Measurements from ENCODE around the gene PRKAA1.

PRKAA1 gene
- 106 to 122 (median 109) reads per million in 4 donors for total RNA-seq

DNA sequence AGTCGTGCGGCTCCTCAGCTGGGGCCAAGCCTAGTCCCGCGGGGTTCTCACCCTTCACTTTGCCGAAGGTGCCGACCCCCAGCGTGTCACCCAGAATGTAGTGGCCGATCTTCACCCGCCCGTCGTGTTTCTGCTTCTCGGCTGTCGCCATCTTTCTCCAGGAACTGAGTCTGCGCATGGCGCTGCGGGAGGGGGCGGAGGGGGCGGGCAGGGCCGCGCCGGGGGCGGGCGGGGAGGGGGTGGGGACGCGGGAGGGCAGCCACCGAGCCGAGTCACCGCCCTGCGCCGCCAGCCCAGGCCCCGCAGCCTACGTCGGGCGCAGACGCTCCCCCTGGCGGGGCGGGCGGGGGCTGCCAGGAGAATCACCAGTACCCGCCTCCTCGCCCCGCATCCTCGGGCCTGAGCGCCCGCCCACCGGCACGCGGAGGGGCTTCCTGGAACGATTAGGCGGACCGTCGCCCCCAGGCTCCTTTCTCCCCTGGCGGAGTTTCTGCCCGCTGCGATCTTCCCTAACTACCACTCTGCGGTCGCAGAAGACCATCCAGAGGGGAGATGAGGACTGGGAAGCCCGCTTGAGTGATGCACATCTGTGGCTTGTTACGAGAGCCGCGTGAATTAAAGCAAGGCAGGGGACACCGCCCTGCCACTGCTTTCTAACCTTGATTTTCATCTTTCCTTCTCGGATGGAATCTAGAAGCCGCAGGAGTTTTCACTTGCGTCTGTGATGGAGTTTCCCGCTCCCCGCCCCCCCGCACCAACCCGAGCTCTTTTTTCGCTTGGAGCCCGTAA, at the start of gene PRKAA1:
Gene PRKAA1, minus strand, starts transcription at position 363 of the 789 bp plus-strand sequence. Its CDS starts 185 bp downstream, at position 178.
- DNase-seq = peak; percentile 84 to 93 (median 86)

DNA sequence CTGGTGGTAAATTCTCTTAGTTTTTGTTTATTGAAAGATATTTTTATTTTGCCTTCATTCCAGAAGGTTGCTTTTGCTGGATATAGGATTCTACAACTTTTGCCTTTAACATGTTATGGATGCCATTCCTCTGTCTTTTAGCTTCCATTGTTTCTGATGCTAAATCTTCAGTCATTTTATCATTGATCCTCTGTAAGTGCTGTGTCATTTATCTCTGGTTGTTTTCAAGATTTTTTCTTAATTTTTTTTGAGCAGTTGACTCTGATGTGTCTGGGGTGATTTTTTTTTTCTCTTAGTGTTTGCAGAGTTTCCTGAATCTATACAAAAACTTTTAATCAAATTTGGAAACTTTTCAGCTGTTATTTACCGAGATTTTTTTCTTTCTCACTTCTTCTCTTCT, 49.4 kb upstream of the PRKAA1 start:
- DNase-seq = no peak

DNA sequence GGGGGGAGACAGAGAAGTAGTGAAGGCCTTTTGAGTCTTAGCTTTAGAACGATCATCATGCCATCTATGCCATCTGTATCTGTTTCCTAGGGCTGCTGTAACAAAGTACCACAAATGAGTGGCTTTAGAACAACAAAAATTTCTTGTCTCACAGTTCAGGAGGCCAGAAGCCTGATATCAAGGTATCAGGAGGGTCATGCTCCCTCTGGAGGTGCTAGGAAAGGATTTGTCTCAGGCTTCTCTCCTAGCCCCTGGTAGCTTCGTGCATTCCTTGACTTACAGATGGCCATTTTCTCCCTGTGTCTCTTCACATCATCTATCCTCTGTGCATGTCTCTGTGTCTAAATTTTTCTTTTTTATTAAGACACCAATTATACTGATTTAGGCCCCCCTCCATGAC, 48.2 kb upstream of the PRKAA1 start:
- no peak for DNase-seq

DNA sequence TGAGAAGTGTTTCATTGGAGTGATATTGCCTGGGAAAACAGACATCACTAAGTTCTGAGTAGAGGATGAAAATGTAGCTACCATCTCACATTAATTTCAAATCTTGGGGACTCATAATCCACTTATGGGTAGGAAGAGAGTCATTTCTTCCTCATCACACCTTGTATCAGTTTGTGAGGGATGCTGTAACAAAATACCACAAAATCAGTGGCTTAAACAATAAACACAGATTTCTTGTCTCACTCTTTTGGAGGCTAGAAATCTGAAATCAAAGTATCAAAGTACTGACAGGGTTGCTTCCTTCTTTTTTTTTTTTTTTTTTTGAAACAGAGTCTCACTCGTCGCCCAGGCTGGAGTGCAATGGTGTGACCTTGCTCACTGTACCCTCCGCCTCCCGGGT, 46.4 kb upstream of the PRKAA1 start:
- DNase-seq = no peak

DNA sequence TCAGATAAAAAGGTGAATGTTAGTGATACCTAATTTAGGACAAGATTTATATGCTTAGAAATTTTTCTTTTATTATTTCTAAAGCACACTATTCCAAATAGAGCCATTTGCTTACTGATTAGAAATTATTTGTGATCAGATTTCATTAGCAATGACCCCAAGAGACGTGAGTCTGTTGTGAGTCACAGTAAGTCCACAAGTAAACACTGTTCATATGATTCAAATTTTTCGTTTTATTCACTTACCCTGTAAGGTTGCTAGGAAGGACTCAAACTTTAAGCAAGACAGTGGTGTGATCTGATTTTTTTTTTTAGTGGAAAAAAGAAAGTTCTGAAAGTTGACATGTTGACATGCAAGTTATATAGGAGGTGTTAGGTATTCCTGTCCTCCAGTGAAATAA, 44.2 kb upstream of the PRKAA1 start:
- DNase-seq = no peak

DNA sequence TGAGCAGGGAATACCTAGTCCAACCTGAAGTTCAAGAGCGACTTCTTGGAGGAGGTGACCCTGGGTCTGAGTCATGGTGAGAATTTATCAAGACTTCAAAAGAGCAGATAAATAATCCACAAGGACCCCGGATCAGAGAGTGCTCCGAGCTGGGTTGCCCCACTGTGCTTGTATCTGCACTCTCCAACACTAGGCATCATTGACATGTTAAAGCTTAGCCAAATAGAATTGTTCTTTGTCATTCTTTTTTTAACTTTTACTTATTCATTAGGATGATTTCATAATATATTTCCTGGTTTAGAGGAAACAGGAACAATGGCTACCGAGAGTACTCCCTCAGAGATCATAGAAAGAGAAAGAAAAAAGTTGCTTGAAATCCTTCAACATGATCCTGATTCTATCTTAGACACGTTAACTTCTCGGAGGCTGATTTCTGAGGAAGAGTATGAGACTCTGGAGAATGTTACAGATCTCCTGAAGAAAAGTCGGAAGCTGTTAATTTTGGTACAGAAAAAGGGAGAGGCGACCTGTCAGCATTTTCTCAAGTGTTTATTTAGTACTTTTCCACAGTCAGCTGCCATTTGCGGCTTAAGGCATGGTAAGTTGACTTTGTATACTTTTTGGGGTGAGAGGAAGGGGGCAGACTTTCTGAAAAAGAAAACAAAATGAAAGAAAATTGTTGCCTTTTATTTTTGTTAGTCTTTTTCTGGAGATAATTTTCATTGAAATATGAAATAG, 43.1 kb upstream of the PRKAA1 start, which contains the start of gene CARD6:
Gene CARD6, plus strand, starts transcription at position 300 of the 738 bp plus-strand sequence. Its CDS starts 16 bp downstream, at position 316.
- peak in 1 of 5 donors; percentile 55 for DNase-seq

DNA sequence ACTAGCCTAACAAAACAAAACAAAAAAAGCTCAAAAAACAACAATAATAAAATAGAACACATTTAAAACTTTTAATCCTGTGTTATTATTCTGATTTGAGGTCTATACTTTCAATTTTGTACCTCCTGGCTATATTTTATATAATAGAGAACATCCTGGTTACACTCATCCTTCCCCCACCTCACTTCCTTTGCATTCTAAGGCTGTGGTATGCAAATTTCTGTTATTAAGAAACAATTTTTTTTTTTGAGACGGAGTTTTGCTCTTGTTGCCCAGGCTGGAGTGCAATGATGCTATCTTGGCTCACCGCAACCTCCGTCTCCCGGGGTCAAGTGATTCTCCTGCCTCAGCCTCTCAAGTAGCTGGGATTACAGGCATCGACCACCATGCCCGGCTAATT, 39.9 kb upstream of the PRKAA1 start:
- peak in 2 of 5 donors; percentile 7 to 32 for DNase-seq

DNA sequence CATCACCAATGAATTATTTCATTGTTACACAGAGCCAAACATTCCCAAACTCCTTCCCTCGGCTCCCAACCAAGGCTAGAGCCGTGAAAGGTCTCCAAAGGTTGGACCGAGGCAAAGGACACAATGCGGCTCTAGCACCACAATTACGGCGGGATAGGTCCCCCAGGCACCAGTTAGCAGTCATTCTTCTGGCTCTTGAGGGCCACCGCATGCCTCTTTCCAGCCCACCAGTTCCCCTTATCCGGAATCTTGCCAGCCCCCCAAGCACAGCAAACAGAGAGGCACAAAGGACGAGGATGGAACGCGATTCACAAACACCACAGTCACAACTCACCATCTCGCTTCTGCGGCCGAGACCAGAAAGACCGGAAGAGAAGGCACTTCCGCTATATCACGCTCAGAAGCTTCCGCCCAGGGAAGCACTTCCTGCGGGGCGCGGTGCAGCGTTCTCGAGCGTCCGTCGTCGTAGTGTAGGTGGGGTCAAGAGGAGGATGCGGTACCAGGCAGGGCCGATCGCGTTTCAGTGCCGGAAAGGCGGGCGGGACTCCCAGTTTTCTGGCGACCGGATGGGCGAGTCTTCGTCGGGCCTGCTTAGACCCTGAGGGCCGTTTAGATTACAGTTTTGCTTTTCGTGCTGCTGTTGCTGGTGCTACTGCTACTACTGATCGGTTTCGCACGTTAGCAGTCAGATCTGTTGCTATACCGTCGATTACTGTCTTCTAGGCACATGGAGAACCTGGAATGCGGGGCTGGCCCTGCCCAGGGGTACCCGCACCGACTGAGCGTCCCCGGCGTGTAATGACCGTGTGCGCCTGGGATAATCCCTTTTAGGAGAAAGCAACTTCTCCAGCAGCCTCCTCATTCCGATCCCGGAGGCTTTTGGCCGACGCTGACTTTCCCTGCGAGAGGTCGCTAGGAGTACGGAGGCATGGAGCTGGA, 36.9 kb upstream of the PRKAA1 start, which contains the start of gene RPL37:
Gene RPL37, minus strand, starts transcription at position 374 of the 939 bp plus-strand sequence. Its CDS starts 37 bp downstream, at position 337.
- DNase-seq = peak; percentile 76 to 98 (median 85)

DNA sequence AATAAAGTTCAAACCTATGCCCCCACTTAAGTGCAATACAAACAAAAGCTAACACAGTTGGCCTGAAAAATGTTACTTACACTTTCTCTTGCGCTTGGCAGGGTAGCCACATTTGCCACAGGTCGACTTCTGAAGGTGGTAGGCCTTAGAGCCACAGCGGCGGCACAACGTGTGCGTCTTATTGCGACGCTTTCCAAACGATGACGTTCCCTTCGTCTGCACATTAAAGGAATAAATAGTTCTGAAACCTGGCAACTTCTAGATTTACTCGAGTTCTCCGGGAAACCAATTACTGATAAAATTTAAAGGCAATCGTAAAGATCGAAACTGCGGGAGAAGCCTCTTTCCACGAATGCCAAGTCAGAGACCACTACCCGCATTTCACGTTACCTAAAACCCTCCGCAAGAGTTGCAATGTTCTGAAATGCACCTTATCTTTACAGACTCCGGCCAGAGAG, 36.2 kb upstream of the PRKAA1 start:
- DNase-seq = peak; percentile 22 to 71 (median 54)

DNA sequence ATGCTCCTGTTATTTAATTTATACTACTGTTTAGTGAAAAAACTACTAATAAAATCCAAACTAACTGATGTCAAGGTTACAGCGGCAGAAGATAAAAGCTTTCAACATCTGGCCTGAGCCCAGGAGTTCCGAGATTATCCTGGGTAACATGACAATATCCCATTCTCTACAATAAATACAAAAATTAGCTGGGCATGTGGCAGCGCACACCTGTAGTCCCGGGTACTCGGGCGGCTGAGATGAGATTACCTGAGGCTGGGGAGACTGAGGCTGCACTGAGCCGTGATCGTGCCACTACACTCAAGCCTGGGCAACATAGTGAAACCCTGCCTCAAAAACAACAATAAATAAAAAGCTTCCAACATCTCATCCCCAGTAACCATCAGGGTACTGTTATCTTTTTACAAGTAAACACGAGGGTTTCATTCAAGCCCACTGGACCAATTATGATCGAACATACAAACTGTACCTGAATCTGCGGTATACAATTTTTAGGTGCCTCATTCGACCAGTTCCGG, 35.6 kb upstream of the PRKAA1 start:
- DNase-seq = no peak

DNA sequence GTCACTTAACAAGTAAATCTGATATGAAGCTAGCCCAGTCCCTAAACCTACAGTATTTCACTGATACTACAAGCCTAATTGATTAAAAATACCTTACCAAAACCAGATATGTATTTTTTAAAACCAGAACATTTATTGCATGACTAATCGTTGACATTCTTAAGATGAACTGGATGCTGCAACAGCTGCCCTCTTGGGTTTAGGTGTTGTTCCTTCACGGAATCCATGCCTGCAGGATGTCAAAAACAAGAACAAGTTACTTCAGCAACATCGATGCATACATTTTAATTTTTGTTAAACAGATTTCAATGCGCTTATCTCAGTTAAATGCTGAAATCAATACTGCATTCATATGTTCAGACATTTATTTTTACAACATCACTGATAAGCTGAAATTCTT, 34.2 kb upstream of the PRKAA1 start:
- DNase-seq = no peak

DNA sequence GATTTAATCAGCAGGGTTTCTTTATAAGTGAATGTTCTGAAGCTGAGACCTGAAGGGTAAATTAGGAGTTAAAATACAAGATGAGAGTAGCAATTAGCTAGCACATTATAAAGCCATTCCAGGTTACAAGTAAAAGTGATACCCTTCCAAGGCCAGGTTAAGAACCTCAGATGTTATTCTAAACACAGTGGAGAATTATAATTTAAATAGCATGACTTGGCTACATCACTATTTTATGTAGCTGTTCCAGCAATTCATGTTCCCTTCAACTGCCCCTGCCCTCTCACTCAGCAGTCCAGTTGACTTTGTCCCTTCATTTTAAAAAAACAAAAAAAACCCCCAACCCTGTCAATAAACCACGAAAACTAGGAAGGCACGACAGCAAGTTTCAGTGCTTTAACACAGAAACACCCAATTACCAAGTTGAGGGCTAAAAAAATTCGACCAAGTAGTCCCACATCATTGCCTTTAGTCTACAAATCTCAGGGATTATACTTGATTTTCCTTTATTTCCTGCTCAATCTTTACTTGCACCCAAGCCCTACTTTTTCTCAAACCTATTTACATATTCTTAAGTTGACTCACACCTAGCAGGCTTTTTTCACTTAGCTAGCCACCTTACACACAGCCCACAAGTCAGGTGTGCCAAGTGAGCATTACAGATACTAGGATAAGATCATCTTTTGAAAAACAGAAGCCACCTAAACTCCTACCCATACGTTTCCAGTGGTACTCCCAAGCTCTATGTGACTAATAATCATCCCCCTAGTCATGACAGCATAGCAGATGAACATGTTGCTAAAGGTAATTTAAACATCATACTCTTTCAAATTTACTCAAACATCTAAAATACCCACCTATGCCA, 33.4 kb upstream of the PRKAA1 start:
- DNase-seq = peak in 1 of 5 donors; percentile 14

DNA sequence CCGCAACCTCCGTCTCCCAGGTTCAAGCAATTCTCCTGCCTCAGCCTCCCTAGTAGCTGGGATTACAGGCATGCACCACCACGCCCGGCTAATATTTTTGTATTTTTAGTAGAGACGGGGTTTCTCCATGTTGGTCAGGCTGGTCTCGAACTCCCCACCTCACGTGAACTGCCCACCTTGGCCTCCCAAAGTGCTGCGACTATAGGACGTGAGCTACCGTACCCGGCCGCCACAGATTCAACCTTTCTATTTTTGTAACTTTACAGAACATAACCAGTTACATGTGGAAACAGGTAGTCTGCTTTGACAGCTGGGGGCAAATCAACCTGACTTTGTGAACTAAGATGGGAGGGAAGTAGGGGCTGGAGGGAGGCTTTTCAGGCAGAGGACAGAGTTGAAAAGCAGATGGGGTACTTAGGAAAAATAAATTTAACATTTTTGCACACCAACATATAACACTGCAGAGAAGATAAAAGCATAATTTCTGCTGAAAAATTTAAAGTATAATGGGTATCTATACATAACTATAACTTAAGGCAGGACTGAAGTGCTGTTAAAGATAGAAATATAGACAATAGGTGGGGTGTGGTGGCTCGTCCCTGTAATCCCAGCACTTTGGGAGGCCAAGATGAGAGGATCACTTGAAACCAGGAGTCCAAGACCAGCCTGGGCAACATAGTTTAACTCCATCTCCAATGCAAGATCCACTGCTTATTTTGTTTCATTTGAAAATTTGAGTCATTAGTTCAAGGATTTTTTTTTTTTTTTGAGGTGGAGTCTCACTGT, 31.8 kb upstream of the PRKAA1 start:
- DNase-seq = no peak

DNA sequence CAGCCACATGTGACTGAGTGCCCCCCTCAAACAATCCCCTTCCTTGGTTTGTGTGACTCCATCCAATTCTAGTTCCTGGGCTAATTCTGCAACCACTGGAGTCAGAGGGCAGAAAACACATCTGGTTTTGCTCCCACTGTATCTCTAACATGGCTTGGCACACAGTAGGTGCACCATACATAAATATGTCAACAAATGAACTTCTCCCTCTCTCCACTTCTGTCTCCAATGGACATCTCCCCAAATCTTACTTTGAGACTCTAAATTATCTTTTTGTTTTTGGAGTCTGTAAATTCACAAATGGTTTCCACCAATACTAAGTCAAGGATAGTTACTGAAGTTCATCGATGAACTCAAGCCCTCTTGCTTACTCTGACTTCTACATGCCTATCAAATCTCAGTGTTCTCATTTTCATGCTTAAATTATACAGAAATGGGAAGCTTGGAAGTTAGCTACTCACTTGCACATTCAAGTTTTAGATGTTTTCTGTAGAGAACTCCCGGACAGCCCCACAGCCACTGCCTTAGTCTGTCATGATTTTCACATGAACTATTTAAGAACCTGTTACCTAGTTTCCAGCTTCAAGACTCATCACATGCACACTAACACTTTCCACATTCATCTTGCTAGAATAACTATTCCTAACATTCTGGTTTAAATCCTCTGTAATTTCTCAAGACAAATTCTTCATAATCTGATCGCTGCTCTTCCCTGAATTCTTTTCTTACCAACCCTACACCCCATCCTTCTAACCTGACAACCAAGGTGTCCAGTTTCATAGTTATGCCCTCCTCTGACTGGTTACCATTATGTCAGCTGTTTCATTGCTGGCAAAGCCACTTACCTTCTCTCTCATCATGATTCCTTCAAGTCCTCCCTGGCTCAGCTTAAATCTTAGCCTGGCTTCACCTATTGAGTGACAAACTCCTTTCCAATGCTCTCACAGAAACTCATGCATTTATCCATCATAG, 30.8 kb upstream of the PRKAA1 start:
- DNase-seq = no peak

DNA sequence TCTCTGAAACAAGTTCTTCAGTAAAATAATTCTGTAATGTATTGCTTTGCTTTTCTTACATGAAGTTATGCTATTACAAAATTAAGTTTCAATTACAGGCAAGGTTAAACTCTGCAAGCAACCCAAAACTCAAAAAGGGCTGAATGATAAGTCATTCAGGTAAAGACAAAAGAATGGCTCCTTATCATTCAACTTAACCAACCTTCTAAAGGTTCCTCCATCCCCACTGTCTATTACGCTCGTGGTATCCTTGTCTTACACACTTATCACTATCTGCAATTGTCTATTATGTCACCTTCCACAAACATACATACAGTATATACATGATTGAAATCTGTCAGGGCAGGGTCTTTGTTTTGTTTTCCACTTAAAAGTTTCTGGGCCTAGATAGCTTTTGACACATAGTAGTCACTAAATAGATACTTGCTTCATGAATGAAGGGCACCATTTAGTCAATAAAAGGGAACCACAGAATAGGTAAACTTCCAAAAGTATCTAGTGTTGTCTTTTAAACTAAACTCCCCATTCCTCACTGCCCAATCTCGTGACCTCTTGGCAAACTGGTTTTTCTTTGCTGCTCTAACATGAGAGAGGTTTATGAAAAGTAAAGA, 30.0 kb upstream of the PRKAA1 start:
- DNase-seq = no peak

DNA sequence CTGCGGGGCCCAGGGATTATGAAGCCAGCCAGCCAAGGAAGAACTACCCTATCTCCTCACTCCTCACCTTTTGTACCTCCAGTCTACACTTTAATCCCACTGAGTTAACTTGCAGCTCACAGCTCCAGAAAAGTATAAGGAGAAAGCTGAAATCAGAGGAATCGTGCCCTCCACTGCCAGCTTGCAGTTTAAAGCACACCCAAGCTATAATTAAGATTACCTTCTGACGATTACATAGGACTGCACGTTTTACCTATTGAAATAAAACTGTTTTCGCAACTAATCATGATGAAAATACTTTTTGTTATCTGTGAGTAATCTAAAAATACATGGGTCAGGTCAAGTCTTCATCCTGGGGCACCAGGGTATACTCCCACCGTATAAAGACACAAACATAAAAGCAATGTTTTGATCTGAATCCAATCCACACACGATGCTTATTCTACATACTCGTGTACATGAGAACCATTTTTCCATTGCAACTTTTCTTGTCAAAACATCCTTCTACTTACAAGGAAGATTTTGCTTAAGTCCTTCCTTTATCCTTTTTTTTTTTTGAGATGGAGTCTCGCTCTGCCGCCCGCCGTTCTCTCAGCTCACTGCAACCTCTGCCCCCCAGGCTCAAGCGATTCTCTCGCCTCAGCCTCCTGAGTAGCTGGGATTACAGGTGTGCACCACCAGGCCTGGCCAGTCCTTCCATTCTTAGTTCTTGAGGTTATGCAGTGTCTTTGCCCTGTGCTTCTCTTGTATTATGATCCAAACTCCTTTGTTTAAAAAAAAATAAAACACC, 29.2 kb upstream of the PRKAA1 start:
- DNase-seq = no peak

DNA sequence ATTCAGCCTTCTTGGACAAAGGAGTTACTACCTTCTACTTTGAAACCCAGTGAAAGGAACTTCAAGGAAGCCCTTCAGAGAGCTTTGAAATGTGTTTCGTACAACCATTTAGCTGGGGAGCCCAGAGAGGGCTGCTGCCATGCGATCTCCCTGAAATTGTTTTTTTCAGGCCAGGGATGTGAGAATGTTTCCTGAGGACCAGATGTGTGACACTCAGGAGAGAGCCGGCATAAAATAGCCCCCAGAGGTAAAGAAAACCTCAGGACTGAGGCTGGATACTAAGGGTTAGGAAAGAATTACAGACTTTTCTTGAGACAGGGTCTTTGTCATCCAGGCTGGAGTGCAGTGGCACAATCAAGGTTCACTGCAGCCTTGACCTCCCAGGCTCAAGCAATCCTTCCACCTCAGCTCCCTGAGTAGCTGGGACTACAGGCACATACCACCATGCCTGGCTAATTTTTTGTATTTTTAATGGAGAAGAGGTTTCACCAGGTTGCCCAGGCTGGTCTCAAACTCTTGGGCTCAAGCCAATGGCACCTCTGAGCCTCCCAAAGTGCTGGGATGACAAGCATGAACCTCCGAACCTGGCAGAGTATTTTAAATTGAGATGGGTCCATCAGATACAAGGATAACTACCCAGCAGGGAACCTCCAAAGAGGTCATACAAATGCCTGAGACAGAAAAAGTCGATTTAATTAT, 28.5 kb upstream of the PRKAA1 start:
- DNase-seq = no peak

All from T-helper 1 cell (primary cell).